IMR-90 (cell line): ENCODE data around the gene LGI1.

ENCODE experiments used
- BHLHE40 ChIP-seq: fragments of 150-350 bp; IDR thresholded peaks from 2 replicates; pipeline ENCODE4 v1.6.1; 2016; ENCODE audit warnings: mild to moderate bottlenecking, low read depth, low read length
- CEBPB ChIP-seq: IDR thresholded peaks from 2 replicates; pipeline ENCODE4 v1.6.1; 2012; ENCODE audit warnings: low read depth, low read length, improper control_type of control experiment
- CHD1 ChIP-seq: IDR thresholded peaks from 2 replicates; pipeline ENCODE4 v1.6.1; 2012; ENCODE audit warnings: low read depth, low read length, improper control_type of control experiment
- ELK1 ChIP-seq: fragments of 150-350 bp; IDR thresholded peaks from 2 replicates; pipeline ENCODE4 v1.6.1; 2016; ENCODE audit warnings: low read depth, mild to moderate bottlenecking, low read length, moderate library complexity, borderline replicate concordance
- FOS ChIP-seq: fragments of 150-350 bp; IDR thresholded peaks from 2 replicates; pipeline ENCODE4 v1.6.1; 2016; ENCODE audit warnings: low read depth, low read length
- MAZ ChIP-seq: IDR thresholded peaks from 2 replicates; pipeline ENCODE4 v1.6.1; 2012; ENCODE audit warnings: low read depth, mild to moderate bottlenecking, low read length, improper control_type of control experiment, moderate library complexity, borderline replicate concordance
- NFE2L2 ChIP-seq: fragments of 150-350 bp; IDR thresholded peaks from 2 replicates; pipeline ENCODE4 v1.6.1; 2016; ENCODE audit warnings: low read depth, mild to moderate bottlenecking, low read length
- POLR2A ChIP-seq: IDR thresholded peaks from 2 replicates; pipeline ENCODE4 v1.6.1; 2012; ENCODE audit warnings: mild to moderate bottlenecking, low read depth, low read length
- RAD21 ChIP-seq: IDR thresholded peaks from 2 replicates; pipeline ENCODE4 v1.6.1; 2012; ENCODE audit warnings: low read length, improper control_type of control experiment
- RCOR1 ChIP-seq: IDR thresholded peaks from 2 replicates; pipeline ENCODE4 v1.6.1; 2012; ENCODE audit warnings: mild to moderate bottlenecking, low read length, improper control_type of control experiment; ENCODE audit not compliant: insufficient replicate concordance
- RFX5 ChIP-seq: IDR thresholded peaks from 2 replicates; pipeline ENCODE4 v1.8.0; 2012; ENCODE audit warnings: low read depth, mild to moderate bottlenecking, low read length, moderate library complexity
- SMC3 ChIP-seq: fragments of 150-350 bp; IDR thresholded peaks from 2 replicates; pipeline ENCODE4 v1.6.1; 2016; ENCODE audit warnings: low read depth, mild to moderate bottlenecking, antibody characterized with exemption, low read length, moderate library complexity
- TF ChIP-seq, protein P1 (sequence below): conservative IDR thresholded peaks from 2 replicates; pipeline ENCODE4 v1.5.1; 2012; ENCODE audit warnings: mild to moderate bottlenecking, low read depth, low read length, improper control_type of control experiment

- TF ChIP-seq, protein P1, sequence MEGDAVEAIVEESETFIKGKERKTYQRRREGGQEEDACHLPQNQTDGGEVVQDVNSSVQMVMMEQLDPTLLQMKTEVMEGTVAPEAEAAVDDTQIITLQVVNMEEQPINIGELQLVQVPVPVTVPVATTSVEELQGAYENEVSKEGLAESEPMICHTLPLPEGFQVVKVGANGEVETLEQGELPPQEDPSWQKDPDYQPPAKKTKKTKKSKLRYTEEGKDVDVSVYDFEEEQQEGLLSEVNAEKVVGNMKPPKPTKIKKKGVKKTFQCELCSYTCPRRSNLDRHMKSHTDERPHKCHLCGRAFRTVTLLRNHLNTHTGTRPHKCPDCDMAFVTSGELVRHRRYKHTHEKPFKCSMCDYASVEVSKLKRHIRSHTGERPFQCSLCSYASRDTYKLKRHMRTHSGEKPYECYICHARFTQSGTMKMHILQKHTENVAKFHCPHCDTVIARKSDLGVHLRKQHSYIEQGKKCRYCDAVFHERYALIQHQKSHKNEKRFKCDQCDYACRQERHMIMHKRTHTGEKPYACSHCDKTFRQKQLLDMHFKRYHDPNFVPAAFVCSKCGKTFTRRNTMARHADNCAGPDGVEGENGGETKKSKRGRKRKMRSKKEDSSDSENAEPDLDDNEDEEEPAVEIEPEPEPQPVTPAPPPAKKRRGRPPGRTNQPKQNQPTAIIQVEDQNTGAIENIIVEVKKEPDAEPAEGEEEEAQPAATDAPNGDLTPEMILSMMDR: no peak
- TF ChIP-seq POLR2A (no peak), SMC3 (no peak), FOS (no peak), NFE2L2 (no peak), BHLHE40 (no peak), RCOR1 (no peak), MAZ (no peak), CEBPB (no peak), RFX5 (no peak), CHD1 (no peak), ELK1 (no peak), RAD21 (no peak)
Measured at GRCh38 chr10:93812659-93813338, 55.1 kb downstream of the LGI1 start.
